NCI-H82 treated with DMSO at 0.1 percent for 48 hours (cell line): ENCODE data around the gene TUBB.

Experiments used
- DNase-seq: peaks from one replicate; lab custom pipeline; 2025; ENCODE audit not compliant: unreplicated experiment; lab: John Stamatoyannopoulos, UW

TUBB gene

GRCh38 chr6:30687659-30688431 lies 32.3 kb upstream of the TUBB start:
- no peak for DNase-seq

- no peak for DNase-seq
These were observed 31.6 kb upstream of the TUBB start for GRCh38 chr6:30688569-30688968.

DNA sequence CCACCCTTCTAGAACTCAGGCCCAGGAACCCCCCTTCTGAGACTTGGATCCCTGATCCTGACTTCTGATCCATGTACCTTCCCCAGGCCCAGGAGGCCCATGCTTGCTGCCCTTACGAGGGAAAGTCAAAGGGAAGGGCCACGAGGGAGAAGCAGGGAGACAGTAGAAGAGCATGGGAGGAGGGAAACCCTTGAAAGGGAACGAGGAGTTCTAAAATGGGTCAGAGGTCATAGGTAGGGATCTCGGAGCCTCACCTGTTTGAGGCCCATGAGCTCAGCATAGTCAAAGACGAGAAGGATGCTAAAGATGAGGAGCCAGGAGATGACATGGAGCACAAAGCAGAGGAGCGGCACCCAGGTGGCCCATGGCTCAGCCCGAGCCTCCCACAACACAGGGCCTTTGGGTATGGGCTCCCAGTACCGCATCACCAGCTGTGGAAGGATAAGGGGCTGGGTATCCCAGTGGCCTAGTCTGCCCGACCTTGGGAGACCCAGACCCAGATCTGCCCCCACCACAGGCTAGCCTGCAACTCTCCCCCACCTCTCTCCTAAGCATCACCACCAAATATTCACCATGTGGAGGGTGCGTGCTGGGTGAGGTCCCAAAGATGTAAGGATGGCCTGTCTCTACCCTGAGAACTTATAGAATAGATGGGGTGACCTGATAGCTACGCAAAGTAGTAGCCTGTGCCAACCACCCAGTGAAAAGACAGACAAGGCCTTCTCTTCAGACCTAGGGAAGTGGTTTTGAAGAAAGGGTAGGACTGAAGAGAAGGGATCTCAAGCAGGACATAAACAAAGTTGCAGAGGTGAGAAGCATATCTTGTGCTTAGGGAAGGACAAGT lies 30.9 kb upstream of the TUBB start:
- no peak for DNase-seq

- no peak for DNase-seq
These were observed 30.2 kb upstream of the TUBB start for GRCh38 chr6:30689985-30690384.

DNA sequence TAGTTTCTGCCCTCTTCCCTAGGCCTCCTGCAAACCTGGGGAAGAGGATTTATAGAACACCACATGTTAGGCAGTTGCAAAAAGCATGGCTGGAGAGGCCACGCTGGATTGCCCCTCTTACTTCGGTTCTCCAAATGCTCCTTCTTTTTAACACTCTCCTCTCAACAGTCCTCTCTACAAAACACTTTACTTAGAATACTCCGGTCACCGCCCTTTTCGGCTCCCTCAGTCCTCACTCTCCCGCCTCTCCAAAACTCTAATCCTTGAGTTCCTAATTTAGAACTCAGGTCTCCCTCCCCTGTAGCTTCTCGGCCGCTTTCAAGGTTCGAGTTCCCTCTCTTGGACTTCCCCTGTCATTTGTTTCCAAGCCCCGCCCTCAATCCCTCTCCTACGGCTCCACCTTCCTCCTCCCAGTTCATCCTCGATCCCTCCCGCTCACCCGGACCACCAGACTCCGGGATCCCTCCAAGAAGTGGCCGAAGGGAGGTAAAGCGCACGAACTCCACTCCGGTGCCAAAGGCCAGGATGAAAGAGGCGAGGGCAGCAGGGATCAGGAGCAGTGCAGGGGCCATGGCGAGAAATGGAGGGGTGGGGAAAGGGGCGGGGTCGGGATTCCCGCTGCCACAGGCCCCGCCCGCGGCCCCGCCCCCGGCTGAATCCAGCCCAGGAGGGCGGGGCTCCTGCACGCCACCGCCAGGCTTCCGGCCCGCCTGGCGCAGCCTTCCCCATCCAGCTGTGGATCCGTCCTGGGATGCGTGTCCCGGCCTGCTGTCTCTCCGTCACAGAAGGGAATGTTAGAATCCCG lies 29.5 kb upstream of the TUBB start, which contains the start of gene NRM:
Gene NRM (minus strand): TSS at position 582 of the 805 bp plus-strand sequence. CDS start 10 bp downstream, at position 572.
- DNase-seq, result peak; percentile 81

DNA sequence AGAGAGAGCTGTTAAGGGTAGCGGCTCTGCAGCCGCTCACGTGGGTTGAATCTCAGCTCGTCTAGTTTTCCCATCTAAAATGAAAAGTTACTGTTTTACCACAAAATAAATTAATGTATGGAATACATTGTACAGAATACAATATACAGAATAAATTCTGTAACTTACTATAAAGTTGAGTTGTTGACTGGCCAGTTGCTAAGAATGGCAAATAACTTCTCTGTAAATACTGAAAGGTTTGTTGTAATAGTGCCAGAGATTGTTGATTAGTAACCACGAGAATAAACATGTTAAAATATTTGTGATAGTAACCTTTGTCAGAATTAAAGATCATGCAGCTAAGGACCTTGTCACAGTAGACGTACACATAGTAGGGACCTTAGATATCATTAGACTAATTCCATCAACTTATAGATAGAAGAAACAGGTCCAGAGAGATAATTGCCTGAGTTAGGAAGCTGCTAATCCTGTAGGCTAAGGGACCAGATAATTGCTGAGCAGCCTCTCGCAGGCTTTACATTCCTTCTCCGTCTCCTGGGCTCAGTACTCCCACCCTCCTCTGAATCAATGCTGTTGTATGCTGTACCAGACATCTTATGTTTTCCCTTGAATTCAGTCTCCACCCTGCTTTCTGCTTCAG lies 28.8 kb upstream of the TUBB start:
- DNase-seq, result peak; percentile 73

DNA sequence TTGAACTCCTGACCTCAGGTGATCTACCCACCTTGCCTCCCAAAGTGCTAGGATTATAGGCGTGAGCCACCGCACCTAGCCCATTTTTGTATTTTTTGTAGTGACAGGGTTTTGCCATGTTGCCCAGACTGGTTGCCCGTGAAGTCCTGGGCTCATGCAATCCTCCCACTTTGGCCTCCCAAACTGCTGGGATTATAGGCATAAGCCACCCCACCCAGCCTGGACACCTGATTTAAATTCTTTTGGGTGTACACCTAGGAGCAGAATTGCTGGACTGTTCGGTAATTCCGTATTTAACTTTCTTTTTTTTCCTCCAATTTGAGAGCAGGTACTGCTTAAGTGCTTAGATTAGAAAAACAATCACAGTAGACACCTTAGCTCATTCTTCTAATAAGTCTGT lies 23.7 kb upstream of the TUBB start:
- DNase-seq, result no peak

DNA sequence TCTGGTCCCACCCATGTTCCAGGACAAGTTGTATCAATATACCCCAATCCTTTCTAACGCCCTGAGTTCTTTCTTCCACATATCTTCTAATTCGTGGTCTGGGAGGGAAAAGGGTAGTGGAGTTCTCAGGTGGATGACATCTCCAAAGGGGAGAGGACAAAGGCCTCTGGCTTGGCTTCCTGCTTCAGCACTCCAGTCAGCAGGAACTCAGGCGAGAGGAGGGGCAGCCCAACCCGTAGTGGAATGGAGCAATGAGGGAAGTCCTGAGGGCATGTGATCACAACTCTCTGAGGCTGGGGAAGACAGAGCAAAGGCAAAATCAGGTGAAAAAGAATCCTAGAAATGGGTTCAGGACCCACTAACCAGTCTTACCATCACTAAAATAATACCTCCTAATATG lies 19.8 kb upstream of the TUBB start:
- no peak for DNase-seq

DNA sequence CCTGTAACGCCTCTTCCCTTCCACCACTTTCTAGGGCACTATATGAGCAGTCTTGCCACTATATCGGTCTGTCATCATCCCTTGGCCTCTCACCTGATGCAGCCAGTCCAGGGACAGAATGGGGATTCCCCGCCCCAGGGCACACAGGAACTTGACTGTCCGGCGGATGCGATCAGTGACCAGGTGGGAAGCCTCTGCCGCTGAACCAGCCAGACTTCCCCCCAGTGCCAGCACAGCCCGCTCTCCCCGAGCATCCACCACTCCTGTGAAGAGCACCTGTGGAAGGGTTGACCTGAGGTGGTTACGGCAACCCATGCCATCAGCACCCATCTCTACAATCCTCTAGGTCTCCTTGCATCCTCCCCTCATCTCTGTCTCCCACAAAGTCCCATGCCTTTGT lies 17.1 kb upstream of the TUBB start:
- no peak for DNase-seq

DNA sequence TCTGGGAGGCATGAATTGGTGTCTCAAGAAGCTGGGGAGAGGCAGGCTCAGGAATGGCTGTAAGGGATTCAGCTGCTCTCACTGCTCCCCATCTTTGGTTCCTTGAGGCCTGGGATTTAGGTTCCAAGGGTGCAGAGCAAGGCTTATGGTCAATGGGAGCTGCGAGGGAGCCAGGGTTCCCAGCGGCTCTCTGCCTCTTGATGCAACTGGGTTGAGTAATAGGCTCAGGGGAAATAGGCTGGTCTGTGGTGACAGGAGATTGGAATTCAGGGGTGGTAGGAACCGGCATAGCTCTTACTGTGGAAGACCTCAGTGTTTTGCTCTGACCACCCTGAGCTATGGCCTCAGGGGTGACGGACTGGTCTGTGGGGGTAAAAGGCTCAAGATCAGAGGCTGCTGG lies 16.3 kb upstream of the TUBB start:
- DNase-seq, result no peak

DNA sequence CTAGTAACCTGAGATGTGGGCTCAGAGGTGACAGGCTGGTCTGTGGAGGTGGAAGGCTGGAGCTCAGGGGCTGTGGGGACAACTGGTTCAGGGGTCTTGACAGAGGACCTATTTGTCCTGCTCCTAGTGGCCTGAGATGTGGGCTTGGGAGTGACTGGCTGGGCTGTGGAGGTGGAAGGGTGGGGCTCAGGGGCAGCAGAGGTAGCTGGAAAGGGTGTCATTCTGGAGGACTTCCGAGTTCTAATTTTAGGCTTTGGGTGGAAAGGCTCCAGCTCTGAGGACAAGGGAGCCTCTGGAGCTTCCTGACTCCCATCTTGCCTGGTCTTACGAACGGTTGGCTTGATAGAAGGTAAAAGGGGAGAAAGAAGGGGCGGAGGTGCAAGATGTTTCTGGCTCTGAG lies 14.5 kb upstream of the TUBB start:
- DNase-seq, result no peak

GRCh38 chr6:30707281-30707850 lies 12.8 kb upstream of the TUBB start:
- no peak for DNase-seq

GRCh38 chr6:30709101-30709868 lies 10.9 kb upstream of the TUBB start:
- DNase-seq, result no peak

DNA sequence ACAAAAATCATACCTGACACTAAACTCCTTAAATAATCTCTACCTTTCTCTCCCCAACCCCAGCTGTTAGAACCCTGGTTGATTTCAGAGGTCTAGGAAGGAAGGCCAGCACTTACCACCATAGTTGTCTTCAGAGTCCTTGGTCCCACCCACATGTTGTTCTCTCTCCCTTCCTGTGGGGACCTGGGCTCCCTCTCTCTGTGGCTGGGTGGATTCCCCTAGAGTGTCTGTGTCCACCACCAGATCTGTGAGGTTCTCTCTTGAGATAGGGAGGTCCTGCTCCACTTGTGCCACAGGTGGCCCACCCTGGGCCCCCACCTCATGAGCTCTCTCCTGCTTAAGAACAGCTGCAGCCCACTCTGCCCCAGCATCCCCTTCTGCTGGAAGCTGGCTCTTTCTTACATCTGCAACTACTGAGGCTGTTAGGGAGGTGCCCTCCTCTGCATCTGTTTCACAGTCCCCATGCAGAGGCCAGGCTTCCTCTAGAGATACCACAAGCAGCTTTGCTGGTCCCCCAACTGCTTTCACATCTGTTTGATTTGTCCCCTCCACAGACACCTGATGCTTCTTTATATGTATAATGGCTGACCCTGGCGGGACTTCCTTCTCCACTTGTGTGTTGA lies 8.3 kb upstream of the TUBB start:
- no peak for DNase-seq

GRCh38 chr6:30712441-30712945 lies 7.7 kb upstream of the TUBB start:
- no peak for DNase-seq

DNA sequence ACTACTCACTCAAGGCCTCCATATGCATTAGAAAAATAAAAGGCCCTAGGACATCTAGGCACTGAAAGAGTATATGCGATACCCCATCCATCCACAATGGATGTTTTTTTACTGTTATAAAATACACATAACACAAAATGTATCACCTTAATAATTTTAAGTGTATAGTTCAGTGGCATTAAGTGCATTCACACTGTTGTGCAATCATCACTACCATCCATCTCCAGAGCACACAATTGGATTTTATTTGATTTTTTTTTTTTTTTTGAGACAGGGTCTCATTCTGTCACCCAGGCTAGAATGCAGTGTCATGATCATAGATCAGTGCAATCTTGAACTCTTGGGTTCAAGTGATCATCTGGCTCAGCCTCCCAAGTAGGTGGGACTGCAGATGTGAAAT lies 5.9 kb upstream of the TUBB start:
- DNase-seq, result no peak

DNA sequence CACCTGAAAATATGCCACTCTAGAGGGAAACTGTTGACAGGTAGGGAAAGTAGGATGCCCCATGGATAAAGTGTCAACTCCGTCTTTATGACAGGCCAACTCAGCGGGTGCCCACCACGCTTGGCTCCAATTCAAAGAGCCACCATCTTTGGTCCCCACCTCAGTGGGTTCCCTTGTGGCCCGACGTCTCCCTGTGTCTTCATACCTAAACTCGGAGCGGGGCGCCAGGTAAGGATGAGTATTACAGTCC lies 3.3 kb upstream of the TUBB start:
- no peak for DNase-seq

- peak; percentile 100 for DNase-seq
These were observed 2.9 kb upstream of the TUBB start, which contains the start of gene MDC1 for GRCh38 chr6:30717129-30717844. MDC1 (minus strand) TSS chr6:30717281; CDS start chr6:30715175, 2,106 bp downstream.
